ENCODE measurements around the gene PIP4K2A. TPM values are rescaled to one million over a fixed set of nuclear protein-coding genes. Genes with fewer than 3 reads are reported as not detected.
"Not testable (repeated sequence)": the region's sequence is repeated elsewhere in the genome, so short reads cannot be mapped to it uniquely, and the experiment has no call there.

The PIP4K2A gene
- total RNA-seq = 10 to 100 TPM; 16.2 to 39.4 (median 32.4) TPM

GRCh38 chr10:22714479-22715289 lies at the start of gene PIP4K2A:
PIP4K2A (minus strand) TSS chr10:22714578; CDS start chr10:22714326, 252 bp downstream.
- peaks cover 6 to 20% of the 10 kb centered on the region in 2 donors for H3K4me1 ChIP-seq (replicated peaks in 1 of 2)
- H3K4me3 ChIP-seq = peak within 1 kb of the TSS; percentile 63 to 90 (median 69)
- in situ Hi-C loops (cut with MboI; ENCODE audit: low pct_unique_long_range_greater_than_20kb in 2 of 9, low sequenced_read_pairs in 9 of 9, unreplicated experiment in 9 of 9) = no loop called here
- peak; percentile 85 to 94 (median 88) for ATAC-seq (replicated peaks in 6 of 8)
- peak within 1 kb of the TSS; percentile 12 to 52 for H3K27ac ChIP-seq
- 36 to 91% (median 72%) methylated on average over 1 to 8 of the region's 83 CpGs; no CpG with 5 or more reads in 6 of the 10 experiments for WGBS, 10 experiments

- H3K4me1 ChIP-seq (replicated peaks in 1 of 2) = no peaks in the 10 kb centered on the region
- no peak overlapping the region for H3K27ac ChIP-seq
- peak in 1 of 8 experiments; percentile 39 for ATAC-seq (replicated peaks in 6 of 8)
- H3K4me3 ChIP-seq = no peak overlapping the region
- WGBS, 10 experiments = 83% methylated on average over 1 of the region's 1 CpG; no CpG with 5 or more reads in 9 of the 10 experiments
- in situ Hi-C loops (cut with MboI; ENCODE audit: low pct_unique_long_range_greater_than_20kb in 2 of 9, low sequenced_read_pairs in 9 of 9, unreplicated experiment in 9 of 9) = no loop called here
These were observed 47.3 kb upstream of the PIP4K2A start for GRCh38 chr10:22761569-22762220.

GRCh38 chr10:22760025-22760424 lies 45.6 kb upstream of the PIP4K2A start:
- H3K4me1 ChIP-seq (replicated peaks in 1 of 2) = no peaks in the 10 kb centered on the region
- H3K27ac ChIP-seq = no peak overlapping the region
- in situ Hi-C loops (cut with MboI; ENCODE audit: low pct_unique_long_range_greater_than_20kb in 2 of 9, low sequenced_read_pairs in 9 of 9, unreplicated experiment in 9 of 9) = no loop called here
- no peak overlapping the region for H3K4me3 ChIP-seq
- ATAC-seq (replicated peaks in 6 of 8) = no peak

- no peaks in the 10 kb centered on the region for H3K4me1 ChIP-seq (replicated peaks in 1 of 2)
- no peak overlapping the region for H3K27ac ChIP-seq
- no peak for ATAC-seq (replicated peaks in 6 of 8)
- in situ Hi-C loops (cut with MboI; ENCODE audit: low pct_unique_long_range_greater_than_20kb in 2 of 9, low sequenced_read_pairs in 9 of 9, unreplicated experiment in 9 of 9) = no loop called here
- H3K4me3 ChIP-seq = no peak overlapping the region
- 77 to 100% (median 95%) methylated on average over 3 to 6 of the region's 6 CpGs; no CpG with 5 or more reads in 2 of the 10 experiments for WGBS, 10 experiments
These were observed 44.5 kb upstream of the PIP4K2A start for GRCh38 chr10:22758867-22759266.

- no peak overlapping the region for H3K27ac ChIP-seq
- no peak for ATAC-seq (replicated peaks in 6 of 8)
- H3K4me1 ChIP-seq (replicated peaks in 1 of 2) = no peaks in the 10 kb centered on the region
- in situ Hi-C loops (cut with MboI; ENCODE audit: low pct_unique_long_range_greater_than_20kb in 2 of 9, low sequenced_read_pairs in 9 of 9, unreplicated experiment in 9 of 9) = no loop called here
- H3K4me3 ChIP-seq = no peak overlapping the region
- 62 to 94% (median 77%) methylated on average over 1 to 3 of the region's 4 CpGs; no CpG with 5 or more reads in 4 of the 10 experiments for WGBS, 10 experiments
These were observed 39.9 kb upstream of the PIP4K2A start for GRCh38 chr10:22754296-22754695.

GRCh38 chr10:22753786-22754185 lies 39.4 kb upstream of the PIP4K2A start:
- no peak overlapping the region for H3K27ac ChIP-seq
- 33 to 100% (median 87%) methylated on average over 1 to 3 of the region's 3 CpGs for WGBS, 10 experiments
- in situ Hi-C loops (cut with MboI; ENCODE audit: low pct_unique_long_range_greater_than_20kb in 2 of 9, low sequenced_read_pairs in 9 of 9, unreplicated experiment in 9 of 9) = no loop called here
- H3K4me1 ChIP-seq (replicated peaks in 1 of 2) = no peaks in the 10 kb centered on the region
- no peak for ATAC-seq (replicated peaks in 6 of 8)
- no peak overlapping the region for H3K4me3 ChIP-seq

GRCh38 chr10:22752272-22752889 lies 38.0 kb upstream of the PIP4K2A start:
- no peak overlapping the region for H3K27ac ChIP-seq
- ATAC-seq (replicated peaks in 6 of 8) = peak in 1 of 8 experiments; percentile 92
- WGBS, 10 experiments = 27 to 100% (median 89%) methylated on average over 1 to 2 of the region's 2 CpGs; no CpG with 5 or more reads in 1 of the 10 experiments
- in situ Hi-C loops (cut with MboI; ENCODE audit: low pct_unique_long_range_greater_than_20kb in 2 of 9, low sequenced_read_pairs in 9 of 9, unreplicated experiment in 9 of 9) = no loop called here
- H3K4me3 ChIP-seq = no peak overlapping the region
- no peaks in the 10 kb centered on the region for H3K4me1 ChIP-seq (replicated peaks in 1 of 2)

GRCh38 chr10:22750131-22750530 lies 35.8 kb upstream of the PIP4K2A start:
- ATAC-seq (replicated peaks in 6 of 8) = no peak
- in situ Hi-C loops (cut with MboI; ENCODE audit: low pct_unique_long_range_greater_than_20kb in 2 of 9, low sequenced_read_pairs in 9 of 9, unreplicated experiment in 9 of 9) = no loop called here
- WGBS, 10 experiments = 66 to 95% (median 85%) methylated on average over 1 to 2 of the region's 2 CpGs
- Histone ChIP-seq H3K4me3 (no peak overlapping the region), H3K4me1 (replicated peaks in 1 of 2) (no peaks in the 10 kb centered on the region), H3K27ac (no peak overlapping the region)

- H3K4me3 ChIP-seq; in situ Hi-C loops (cut with MboI; ENCODE audit: low pct_unique_long_range_greater_than_20kb in 2 of 9, low sequenced_read_pairs in 9 of 9, unreplicated experiment in 9 of 9); ATAC-seq (replicated peaks in 6 of 8); H3K4me1 ChIP-seq (replicated peaks in 1 of 2); H3K27ac ChIP-seq: not testable (repeated sequence)
- WGBS, 10 experiments = 60% methylated on average over 1 of the region's 2 CpGs; no CpG with 5 or more reads in 9 of the 10 experiments
These were observed 30.5 kb upstream of the PIP4K2A start for GRCh38 chr10:22744858-22745257.

GRCh38 chr10:22742678-22743077 lies 28.3 kb upstream of the PIP4K2A start:
- ATAC-seq (replicated peaks in 6 of 8) = no peak
- in situ Hi-C loops (cut with MboI; ENCODE audit: low pct_unique_long_range_greater_than_20kb in 2 of 9, low sequenced_read_pairs in 9 of 9, unreplicated experiment in 9 of 9) = no loop called here
- Histone ChIP-seq H3K27ac (no peak overlapping the region), H3K4me1 (replicated peaks in 1 of 2) (no peaks in the 10 kb centered on the region), H3K4me3 (no peak overlapping the region)
- WGBS, 10 experiments = 63 to 100% (median 85%) methylated on average over 1 of the region's 1 CpG; no CpG with 5 or more reads in 1 of the 10 experiments

- H3K4me3 ChIP-seq; H3K4me1 ChIP-seq (replicated peaks in 1 of 2); H3K27ac ChIP-seq; ATAC-seq (replicated peaks in 6 of 8); in situ Hi-C loops (cut with MboI; ENCODE audit: low pct_unique_long_range_greater_than_20kb in 2 of 9, low sequenced_read_pairs in 9 of 9, unreplicated experiment in 9 of 9): not testable (repeated sequence)
- WGBS, 10 experiments = 29 to 100% (median 84%) methylated on average over 1 to 4 of the region's 4 CpGs
These were observed 27.3 kb upstream of the PIP4K2A start for GRCh38 chr10:22741631-22742030.

GRCh38 chr10:22740180-22740579 lies 25.8 kb upstream of the PIP4K2A start:
- in situ Hi-C loops (cut with MboI; ENCODE audit: low pct_unique_long_range_greater_than_20kb in 2 of 9, low sequenced_read_pairs in 9 of 9, unreplicated experiment in 9 of 9) = no loop called here
- no peaks in the 10 kb centered on the region for H3K4me1 ChIP-seq (replicated peaks in 1 of 2)

GRCh38 chr10:22737587-22737986 lies 23.2 kb upstream of the PIP4K2A start:
- 17 to 88% methylated on average over 1 of the region's 1 CpG; no CpG with 5 or more reads in 8 of the 10 experiments for WGBS, 10 experiments
- Histone ChIP-seq H3K27ac (no peak overlapping the region), H3K4me3 (no peak overlapping the region), H3K4me1 (replicated peaks in 1 of 2) (no peaks in the 10 kb centered on the region)
- peak in 2 of 8 experiments; percentile 66 to 82 for ATAC-seq (replicated peaks in 6 of 8)
- in situ Hi-C loops (cut with MboI; ENCODE audit: low pct_unique_long_range_greater_than_20kb in 2 of 9, low sequenced_read_pairs in 9 of 9, unreplicated experiment in 9 of 9) = no loop called here

More at GRCh38 chr10:22740180-22740579, 25.8 kb upstream of the PIP4K2A start:
- Histone ChIP-seq H3K27ac (no peak overlapping the region), H3K4me3 (no peak overlapping the region)
- WGBS, 10 experiments = 70 to 100% (median 100%) methylated on average over 1 to 2 of the region's 2 CpGs; no CpG with 5 or more reads in 3 of the 10 experiments
- no peak for ATAC-seq (replicated peaks in 6 of 8)

Data from motor neuron (in vitro differentiated cells).